ENCODE results near the gene EVI2B.
"Not testable (repeated sequence)": the region's sequence is repeated elsewhere in the genome, so short reads cannot be mapped to it uniquely, and the experiment has no call there.

The EVI2B gene

GRCh38 chr17:31313982-31314781 lies at the start of gene EVI2B:
Gene EVI2B (minus strand): TSS chr17:31314054. CDS start chr17:31305609, 8,445 bp downstream.
- peak; percentile 62 for DNase-seq

GRCh38 chr17:31357839-31358394 lies 44.1 kb upstream of the EVI2B start:
- no peak for DNase-seq

GRCh38 chr17:31357091-31357490 lies 43.2 kb upstream of the EVI2B start:
- no peak for DNase-seq

- DNase-seq = no peak
Observed at GRCh38 chr17:31355935-31356334, 42.1 kb upstream of the EVI2B start.

GRCh38 chr17:31349454-31349853 lies 35.6 kb upstream of the EVI2B start:
- no peak for DNase-seq

- DNase-seq = not testable (repeated sequence)
Observed at GRCh38 chr17:31345191-31345747, 31.4 kb upstream of the EVI2B start.

GRCh38 chr17:31339906-31340661 lies 26.2 kb upstream of the EVI2B start:
- DNase-seq = no peak

- no peak for DNase-seq
Observed at GRCh38 chr17:31329221-31329620, 15.4 kb upstream of the EVI2B start.

GRCh38 chr17:31328160-31328535 lies 14.3 kb upstream of the EVI2B start:
- no peak for DNase-seq

- DNase-seq = no peak
Observed at GRCh38 chr17:31327534-31328159, 13.8 kb upstream of the EVI2B start.

GRCh38 chr17:31323551-31323950 lies 9.7 kb upstream of the EVI2B start:
- DNase-seq = no peak

- DNase-seq = peak; percentile 60
Observed at GRCh38 chr17:31321966-31322365, 8.1 kb upstream of the EVI2B start.

- peak; percentile 89 for DNase-seq
Observed at GRCh38 chr17:31321481-31321880, 7.6 kb upstream of the EVI2B start, which contains the start of gene EVI2A. Gene EVI2A (minus strand): TSS chr17:31321622. CDS start chr17:31319013, 2,609 bp downstream.

- DNase-seq = no peak
Observed at GRCh38 chr17:31320791-31321190, 6.9 kb upstream of the EVI2B start.

GRCh38 chr17:31320241-31320640 lies 6.4 kb upstream of the EVI2B start:
- no peak for DNase-seq

GRCh38 chr17:31318851-31319661 lies 5.2 kb upstream of the EVI2B start:
- peak; percentile 60 for DNase-seq

GRCh38 chr17:31318298-31318801 lies 4.5 kb upstream of the EVI2B start:
- peak; percentile 72 for DNase-seq

- no peak for DNase-seq
Observed at GRCh38 chr17:31314782-31315100, 887 bp upstream of the EVI2B start.

- DNase-seq = peak; percentile 58
Observed at GRCh38 chr17:31312223-31312622, 1.6 kb downstream of the EVI2B start.

- no peak for DNase-seq
Observed at GRCh38 chr17:31311526-31311925, 2.3 kb downstream of the EVI2B start.

GRCh38 chr17:31310886-31311285 lies 3.0 kb downstream of the EVI2B start:
- no peak for DNase-seq

GRCh38 chr17:31310260-31310659 lies 3.6 kb downstream of the EVI2B start:
- DNase-seq = peak; percentile 83

Data from CD4-positive, alpha-beta T cell treated with Interleukin-10 for 1 hour (primary cell).